HG02642 (cell line): Measurements from ENCODE around the gene KIF1C.
"Not testable (repeated sequence)": the region's sequence is repeated elsewhere in the genome, so short reads cannot be mapped to it uniquely, and the experiment has no call there.

ENCODE experiments used
- ATAC-seq: cut with Tn5 transposase; IDR thresholded peaks from one replicate; pipeline ENCODE4 v1.9.1; 2021; ENCODE audit warnings: mild to moderate bottlenecking; ENCODE audit not compliant: unreplicated experiment, poor library complexity

Gene KIF1C

DNA sequence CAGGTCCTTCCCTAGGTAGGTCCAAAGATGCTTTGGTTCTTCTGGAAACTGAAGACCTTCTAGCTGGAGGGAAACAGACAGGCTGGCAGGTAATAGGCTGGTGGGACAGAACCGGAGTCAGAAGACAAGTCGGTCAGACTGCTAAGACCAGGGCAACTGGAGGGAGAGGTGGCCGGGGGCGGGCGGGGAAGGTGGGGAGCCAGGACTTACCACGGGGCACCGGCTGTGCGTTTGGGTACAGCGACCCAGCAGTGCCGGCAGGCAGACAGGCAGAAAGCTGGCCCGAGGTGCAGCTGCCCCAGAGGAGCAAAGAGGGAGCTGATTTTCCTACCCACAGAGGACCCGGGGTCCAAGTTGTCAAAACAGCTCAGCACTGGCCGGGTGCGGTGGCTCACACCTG, 36.9 kb downstream of the KIF1C start:
- no peak for ATAC-seq

DNA sequence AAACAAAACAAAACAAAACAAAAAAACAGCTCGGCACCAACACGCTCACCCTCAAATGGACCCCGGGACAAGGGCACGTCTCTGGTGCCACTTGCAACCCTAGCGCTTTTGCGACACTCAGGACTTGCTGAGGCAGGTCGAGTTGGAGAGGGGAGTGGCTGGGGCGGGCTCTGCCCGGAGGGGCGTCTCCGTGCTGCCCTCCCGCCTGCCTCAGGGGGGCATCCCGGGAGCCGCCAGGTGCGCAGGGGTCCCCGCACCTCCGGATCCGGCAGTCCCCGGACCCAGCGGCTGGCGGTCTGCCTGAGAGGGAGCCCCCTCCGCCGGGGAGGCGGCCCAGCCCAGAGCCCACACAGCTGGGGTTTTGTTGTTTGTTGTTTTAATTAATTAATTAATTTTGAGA, 37.6 kb downstream of the KIF1C start, which contains the start of gene SLC52A1:
SLC52A1 (minus strand) TSS at position 112 of the 400 bp plus-strand sequence. CDS start 820 bp downstream, outside the sequence.
- ATAC-seq, result no peak

DNA sequence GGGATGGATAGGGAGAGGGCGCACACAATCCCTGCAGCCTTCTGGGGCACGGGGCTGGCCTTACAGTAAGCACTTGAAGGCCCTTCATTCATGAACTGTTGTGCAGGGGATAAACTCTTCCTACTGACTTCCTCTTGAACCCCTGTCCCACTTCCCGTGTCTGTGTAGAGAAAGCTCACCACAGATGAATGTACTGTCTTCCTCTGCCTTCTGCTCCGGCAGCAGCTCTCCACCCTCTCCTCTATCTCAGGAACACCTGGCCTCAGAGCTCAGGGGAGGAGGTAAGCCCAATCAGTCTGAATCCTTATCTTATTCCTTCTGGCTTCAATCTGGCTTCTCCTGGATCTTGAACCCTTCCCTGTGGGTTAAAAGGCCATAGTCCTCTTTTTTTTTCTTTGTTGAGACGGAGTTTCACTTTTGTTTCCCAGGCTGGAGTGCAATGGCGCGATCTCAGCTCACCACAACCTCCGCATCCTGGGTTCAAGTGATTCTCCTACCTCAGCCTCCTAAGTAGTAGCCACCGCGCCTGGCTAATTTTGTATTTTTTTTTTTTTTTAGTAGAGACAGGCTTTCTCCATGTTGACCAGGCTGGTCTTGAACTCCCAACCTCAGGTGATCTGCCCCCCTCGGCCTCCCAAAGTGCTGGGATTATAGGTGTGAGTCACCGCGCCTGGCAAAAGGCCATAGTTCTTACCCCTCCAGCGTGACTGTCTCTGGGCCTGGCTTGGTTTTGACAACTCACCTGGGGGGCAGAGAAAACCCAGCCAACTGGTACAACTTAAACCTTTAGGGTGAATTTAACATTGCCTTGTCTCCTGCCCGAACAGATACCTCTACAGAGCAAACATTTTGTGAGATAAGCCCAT, 44.6 kb downstream of the KIF1C start:
- no peak for ATAC-seq

DNA sequence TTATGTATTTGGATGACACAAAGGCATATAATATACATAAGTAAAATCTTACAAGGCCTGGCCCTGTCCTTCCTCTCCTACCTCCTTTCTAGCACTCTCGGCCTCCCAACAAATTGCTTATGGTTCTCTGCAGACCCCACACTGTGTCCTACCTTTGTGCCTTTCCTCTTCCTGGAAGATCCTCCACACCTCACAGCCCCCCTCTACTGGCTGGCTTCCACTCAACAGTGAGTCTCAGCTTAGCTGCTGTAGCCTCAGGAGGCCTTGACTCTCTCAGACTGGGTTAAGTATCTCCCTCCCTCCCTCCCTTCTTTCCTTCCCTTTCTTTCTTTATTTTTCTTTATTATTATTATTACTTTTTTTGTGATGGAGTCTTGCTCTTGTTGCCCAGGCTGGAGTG, 45.8 kb downstream of the KIF1C start:
- no peak for ATAC-seq

DNA sequence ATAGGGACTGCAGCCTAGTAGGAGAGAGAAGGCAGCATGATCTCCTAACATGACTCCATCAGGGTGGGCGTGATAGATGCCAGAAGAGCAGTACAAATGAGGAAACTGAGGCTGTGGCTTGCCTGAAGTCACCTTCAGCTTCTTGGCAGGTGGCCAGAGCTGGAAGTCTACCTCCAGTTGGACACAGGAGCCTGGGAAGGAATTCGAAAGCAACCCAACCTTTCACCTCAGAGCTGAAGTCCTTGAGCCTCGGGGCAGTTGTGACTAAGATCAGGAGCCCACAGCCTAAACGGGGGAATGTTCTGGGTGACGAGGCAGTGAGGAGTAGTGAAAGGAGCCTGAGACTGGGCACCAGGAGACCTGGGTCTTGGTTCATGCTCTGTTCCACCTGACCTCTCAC, 46.9 kb downstream of the KIF1C start:
- ATAC-seq, result no peak

DNA sequence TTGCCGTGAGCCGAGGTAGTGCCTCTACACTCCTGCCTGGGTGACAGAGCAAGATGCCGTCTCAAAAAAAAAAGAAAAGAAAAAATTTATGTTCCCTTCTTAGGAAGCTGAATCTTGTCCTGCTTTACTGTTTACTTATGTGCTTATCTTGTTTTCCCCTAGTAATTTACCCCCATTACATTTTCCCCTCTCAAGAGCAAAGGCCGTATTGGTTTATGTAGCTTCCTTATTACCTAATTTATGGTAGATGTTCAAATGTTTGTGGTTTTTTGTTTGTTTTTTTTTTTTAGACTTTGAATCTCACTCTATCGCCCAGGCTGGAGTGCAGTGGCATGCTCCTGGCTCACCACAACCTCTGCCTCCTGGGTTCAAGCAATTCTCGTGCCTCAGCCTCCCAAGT, 47.7 kb downstream of the KIF1C start:
- ATAC-seq, result no peak

DNA sequence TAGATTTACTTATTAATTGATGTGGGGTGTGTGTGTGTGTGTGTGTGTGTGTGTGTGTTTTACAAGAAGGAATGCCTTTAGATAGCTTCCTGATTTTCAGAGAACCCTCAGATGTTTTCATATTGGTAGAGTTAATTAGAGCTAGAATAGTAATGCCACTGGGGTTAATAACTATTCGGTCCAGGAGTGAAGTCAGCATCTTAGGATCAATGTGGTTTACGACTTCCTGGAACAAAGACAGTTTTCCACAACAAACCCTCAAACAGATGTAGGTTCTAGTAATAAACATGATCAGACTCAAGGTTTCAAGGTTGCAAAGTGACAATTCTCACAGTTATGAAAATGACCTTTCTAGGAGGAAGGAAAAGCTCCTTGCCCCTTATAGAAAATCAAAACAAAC, 49.7 kb downstream of the KIF1C start:
- no peak for ATAC-seq

DNA sequence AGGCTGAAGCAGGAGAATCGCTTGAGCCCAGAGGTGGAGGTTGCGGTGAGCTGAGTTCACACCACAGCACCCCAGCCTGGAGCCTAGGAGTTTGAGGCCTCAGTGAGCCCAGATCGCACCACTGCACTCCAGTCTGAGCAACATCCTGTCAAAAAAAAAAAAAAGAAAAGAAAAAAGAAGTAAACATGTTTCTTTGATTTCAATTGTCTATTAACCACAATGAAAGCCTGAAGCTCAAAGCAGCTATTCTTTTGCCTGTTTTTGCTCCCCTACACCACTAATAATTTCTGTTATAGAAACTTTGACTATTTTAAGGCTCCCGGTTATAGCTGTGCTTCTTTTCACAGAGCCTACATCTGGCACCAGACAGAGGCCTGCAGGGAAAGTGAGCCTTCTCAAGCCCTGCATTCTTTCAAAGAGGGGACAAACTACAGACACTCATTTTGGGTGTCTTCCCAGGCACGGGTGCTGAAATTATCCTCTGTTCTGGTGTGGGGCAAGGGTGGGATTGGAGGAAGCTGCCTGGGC, 51.6 kb downstream of the KIF1C start:
- ATAC-seq, result no peak

DNA sequence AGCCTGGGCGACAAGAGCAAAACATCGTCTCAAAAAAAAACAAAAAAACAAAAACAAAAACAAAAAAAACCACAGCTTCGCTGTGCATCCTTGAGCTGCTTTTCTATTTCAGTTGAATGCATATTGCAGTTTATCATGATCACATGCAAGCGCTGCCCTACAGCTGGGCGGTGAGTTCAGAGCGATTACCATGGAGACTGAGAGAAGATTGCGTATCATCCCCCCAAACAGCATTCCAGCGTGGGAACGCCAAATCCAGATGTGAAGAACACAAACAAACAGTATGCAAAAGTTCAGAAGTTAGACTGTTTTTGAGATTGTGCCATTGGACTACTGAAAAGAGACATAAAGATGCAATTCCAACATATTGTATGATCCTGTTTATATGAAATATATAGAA, 52.5 kb downstream of the KIF1C start:
- no peak for ATAC-seq

DNA sequence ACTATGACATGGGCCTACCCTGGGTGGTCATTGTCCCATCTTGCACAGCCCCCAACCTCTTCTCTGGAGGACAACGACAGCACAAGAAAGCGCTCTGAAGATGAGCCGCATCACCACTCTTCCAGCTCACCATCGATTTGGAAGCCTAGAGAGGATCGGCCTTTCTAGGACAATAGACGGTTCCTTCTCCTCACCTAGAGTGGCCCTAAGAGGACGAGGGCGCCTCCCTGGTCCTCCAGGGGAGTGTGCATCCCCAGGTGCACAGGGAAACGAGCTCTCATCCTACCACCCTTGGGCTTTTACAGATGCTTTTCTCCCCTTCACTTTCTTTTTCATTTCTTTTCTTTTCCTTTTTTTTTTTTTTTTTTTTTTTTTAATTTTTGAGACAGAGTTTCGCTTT, 57.8 kb downstream of the KIF1C start:
- ATAC-seq, result no peak

DNA sequence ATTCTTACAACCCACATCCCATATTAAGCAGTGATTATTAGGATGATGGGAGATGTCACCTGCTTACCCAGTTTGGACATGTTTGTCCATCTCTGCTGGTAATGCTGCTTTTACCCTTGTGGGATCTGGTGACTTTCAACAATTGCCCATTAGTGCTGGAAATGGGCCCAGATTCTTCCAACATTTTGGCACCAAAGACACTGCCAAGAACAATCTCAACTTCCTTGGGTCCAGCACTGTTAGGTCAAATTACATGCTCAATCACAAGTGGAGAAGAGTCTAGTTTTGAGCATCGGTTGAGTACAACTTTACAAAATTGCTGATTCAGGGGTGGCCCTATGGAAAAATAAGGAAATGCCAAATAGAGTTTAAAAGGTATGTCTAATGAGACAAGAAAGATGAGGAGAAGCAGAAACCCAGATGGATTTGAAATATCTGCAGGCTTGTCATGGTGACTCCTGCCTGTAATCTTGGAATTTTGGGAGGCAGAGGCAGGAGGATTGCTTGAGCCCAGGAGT, 67.5 kb downstream of the KIF1C start:
- no peak for ATAC-seq

DNA sequence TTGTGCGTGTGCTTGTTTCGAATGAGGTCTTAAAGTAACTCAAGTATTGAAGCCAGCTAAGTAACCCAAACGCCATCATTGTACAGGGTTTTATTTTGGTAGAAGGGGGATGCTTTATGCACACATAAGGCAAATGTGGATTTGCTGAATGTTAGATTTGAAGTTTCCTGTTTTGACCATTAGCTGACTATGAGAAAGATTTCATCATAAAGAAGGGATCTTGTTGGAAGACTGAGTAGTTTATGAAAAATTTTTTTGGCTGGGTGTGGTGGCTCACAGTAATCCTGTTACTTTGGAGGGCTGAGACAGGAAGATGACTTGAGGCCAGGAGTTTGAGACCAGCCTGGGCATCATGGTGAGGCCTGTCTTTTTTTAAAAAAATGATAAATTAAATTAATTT, 70.5 kb downstream of the KIF1C start:
- ATAC-seq, result no peak

DNA sequence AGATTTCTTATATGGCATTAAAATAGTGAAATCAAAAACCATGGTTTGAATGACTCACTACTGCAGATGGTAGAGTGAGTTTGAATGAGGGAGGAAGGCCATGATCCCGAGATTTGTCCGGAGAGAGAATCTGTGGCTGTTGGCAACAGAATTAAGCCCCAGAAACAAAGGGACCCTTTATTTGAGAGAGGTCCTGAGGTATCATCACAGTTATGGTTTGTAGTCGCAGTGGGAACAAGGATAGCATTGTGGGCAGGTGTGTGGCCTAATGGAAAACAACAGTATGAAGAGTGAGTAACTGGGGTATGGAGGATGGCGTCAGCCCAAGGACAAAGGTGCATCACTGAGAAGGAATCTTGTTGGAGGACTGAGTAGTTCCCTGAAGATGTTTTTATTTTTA, 72.0 kb downstream of the KIF1C start:
- no peak for ATAC-seq

DNA sequence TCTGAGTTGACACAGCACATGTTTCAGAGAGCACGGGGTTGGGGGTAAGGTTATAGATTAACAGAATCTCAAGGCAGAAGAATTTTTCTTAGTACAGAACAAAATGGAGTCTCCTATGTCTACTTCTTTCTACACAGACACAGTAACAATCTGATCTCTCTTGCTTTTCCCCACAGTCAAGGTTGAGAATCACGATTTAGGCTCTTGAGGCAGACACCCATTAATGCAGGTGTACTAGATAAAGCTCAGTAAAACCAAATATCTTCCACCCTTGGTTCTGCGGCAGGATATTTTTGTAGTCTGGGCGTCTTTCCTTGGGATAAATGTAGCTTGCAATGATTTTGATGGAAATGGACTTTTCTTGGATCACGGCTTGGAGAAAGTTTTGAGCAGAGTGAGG, 77.7 kb downstream of the KIF1C start:
- not testable (repeated sequence) for ATAC-seq

DNA sequence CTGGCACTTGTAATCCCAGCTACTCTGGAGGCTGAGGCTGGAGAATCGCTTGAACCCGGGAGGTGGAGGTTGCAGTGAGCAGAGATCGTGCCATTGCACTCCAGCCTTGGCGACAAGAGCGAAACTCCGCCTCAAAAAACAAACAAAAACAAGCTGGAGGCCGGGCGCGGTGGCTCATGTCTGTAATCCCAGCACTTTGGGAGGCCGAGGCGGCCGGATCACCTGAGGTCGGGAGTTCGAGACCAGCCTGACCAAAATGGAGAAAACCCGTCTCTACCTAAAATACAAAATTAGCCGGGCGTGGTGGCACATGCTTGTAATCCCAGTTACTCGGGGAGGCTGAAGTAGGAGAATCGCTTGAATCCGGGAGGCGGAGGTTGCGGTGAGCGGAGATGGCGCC, 79.5 kb downstream of the KIF1C start:
- not testable (repeated sequence) for ATAC-seq

DNA sequence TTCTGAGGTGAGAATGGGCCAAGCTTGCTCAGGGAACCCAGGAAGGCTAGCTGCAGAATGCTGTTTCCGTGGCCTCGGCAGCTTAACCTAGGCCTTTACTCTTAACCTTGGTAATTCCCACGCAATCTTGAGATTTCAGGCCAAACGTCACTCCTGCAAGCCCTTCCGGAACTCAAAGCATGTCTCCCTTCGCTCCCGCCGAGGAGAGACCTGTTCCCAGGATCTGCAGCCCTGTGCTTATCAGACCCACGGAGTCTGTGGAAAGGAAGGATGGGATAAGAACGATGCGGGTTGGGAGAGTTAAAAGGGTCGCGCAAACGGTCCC, 80.0 kb downstream of the KIF1C start:
- no peak for ATAC-seq
